Spleen (tissue), 7 donors: Measurements from ENCODE around the gene TSC22D2.

Experiments used
- POLR2A ChIP-seq, 3 donors: fragments of 450-650 bp; IDR thresholded peaks; one replicate each; pipeline ENCODE4 v1.5.1; 2017; ENCODE audit warnings: antibody characterized with exemption in 3 of 3, mild to moderate bottlenecking in 1 of 3
- POLR2AphosphoS5 ChIP-seq, 3 donors: sonication (generic); formaldehyde crosslinking; IDR thresholded peaks; one replicate each; pipeline ENCODE4 v1.5.1; 2017; ENCODE audit warnings: antibody characterized with exemption in 3 of 3
- TF ChIP-seq, protein P1 (sequence below), 11 experiments: fragments of 200-600 bp in 7 of 11; fragments of 450-650 bp in 4 of 11; sonication (generic) in 4 of 11; IDR thresholded peaks in 8 of 11; conservative IDR thresholded peaks in 3 of 11; 1 replicate in 7 of 11; 2 replicates in 4 of 11; pipeline versions ENCODE4 v1.4.0 to v1.8.0; 2016 to 2021; ENCODE audit warnings: antibody characterized with exemption in 11 of 11, inconsistent platforms in 4 of 11, mild to moderate bottlenecking in 1 of 11
- donor health status: DM: no; HTN: no; CAD: no; lungs with moderate emphysema.
- donor health status: DM: no; HTN: no; CAD: no.
- donor health status: DM: no; HTN: no; CAD: no.

DNA sequence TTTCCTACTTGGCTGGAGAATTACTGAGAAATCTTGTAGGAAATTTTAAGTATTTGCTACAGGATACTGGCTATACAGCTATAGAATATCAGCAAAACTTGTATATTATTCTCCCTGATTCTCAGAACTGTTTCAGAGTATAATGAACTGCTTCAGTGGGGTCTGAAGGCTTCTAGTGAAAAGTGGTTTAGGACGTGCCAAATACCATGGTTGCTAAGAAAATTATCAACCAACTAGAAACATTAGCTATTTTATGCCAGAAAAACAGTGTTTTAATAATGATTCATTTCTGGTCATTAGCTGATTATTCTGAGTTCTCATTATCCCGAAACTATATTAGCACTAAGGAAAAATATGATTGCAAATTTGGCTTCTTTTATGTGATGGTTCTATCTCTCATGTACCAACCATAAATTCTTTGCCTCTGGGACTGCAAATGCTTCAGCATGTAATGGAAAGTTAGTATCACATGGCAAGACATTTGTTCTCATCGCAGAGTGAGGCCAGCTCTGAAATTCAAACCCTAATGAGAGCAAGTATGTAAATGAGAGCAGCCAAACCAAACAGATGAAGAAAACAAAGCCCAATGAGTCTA lies 11.0 kb upstream of the TSC22D2 start:
- TF ChIP-seq POLR2A (IDR thresholded peaks at IDR 0.05) (no peak), POLR2AphosphoS5 (IDR thresholded peaks at IDR 0.05) (no peak)
- TF ChIP-seq, protein P1, sequence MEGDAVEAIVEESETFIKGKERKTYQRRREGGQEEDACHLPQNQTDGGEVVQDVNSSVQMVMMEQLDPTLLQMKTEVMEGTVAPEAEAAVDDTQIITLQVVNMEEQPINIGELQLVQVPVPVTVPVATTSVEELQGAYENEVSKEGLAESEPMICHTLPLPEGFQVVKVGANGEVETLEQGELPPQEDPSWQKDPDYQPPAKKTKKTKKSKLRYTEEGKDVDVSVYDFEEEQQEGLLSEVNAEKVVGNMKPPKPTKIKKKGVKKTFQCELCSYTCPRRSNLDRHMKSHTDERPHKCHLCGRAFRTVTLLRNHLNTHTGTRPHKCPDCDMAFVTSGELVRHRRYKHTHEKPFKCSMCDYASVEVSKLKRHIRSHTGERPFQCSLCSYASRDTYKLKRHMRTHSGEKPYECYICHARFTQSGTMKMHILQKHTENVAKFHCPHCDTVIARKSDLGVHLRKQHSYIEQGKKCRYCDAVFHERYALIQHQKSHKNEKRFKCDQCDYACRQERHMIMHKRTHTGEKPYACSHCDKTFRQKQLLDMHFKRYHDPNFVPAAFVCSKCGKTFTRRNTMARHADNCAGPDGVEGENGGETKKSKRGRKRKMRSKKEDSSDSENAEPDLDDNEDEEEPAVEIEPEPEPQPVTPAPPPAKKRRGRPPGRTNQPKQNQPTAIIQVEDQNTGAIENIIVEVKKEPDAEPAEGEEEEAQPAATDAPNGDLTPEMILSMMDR (IDR thresholded peaks at IDR 0.05 in 8 of 11, conservative IDR thresholded peaks at IDR 0.05 in 3 of 11) = no peak
